HEK293 (cell line): Measurements from ENCODE around the gene MDM4.

Source experiments
- FEZF1 ChIP-seq: fragments of 450-650 bp; formaldehyde crosslinking; IDR thresholded peaks from 2 replicates; pipeline ENCODE4 v1.5.1; 2016; ENCODE audit warnings: missing biosample characterization, missing genetic modification characterization
- GLI4 ChIP-seq: fragments of 450-650 bp; formaldehyde crosslinking; IDR thresholded peaks from 2 replicates; pipeline ENCODE4 v1.5.1; 2016; ENCODE audit warnings: missing biosample characterization, missing genetic modification characterization
- IKZF3 ChIP-seq: fragments of 450-650 bp; IDR thresholded peaks from 2 replicates; pipeline ENCODE4 v1.5.0; 2018; ENCODE audit warnings: missing biosample characterization, mild to moderate bottlenecking, missing genetic modification characterization, moderate library complexity
- SCRT1 ChIP-seq: fragments of 450-650 bp; formaldehyde crosslinking; IDR thresholded peaks from 2 replicates; pipeline ENCODE4 v1.5.1; 2016; ENCODE audit warnings: missing biosample characterization, missing genetic modification characterization, borderline replicate concordance
- WT1 ChIP-seq: fragments of 450-650 bp; formaldehyde crosslinking; IDR thresholded peaks from 2 replicates; pipeline ENCODE4 v1.5.1; 2016; ENCODE audit warnings: missing biosample characterization, missing genetic modification characterization
- ZBTB17 ChIP-seq: fragments of 450-650 bp; formaldehyde crosslinking; IDR thresholded peaks from 2 replicates; pipeline ENCODE4 v1.5.1; 2016; ENCODE audit warnings: missing biosample characterization, missing genetic modification characterization
- ZBTB21 ChIP-seq: fragments of 450-650 bp; formaldehyde crosslinking; IDR thresholded peaks from 2 replicates; pipeline ENCODE4 v1.5.1; 2017; ENCODE audit warnings: missing biosample characterization, missing genetic modification characterization
- ZFHX2 ChIP-seq: fragments of 450-650 bp; formaldehyde crosslinking; conservative IDR thresholded peaks from 2 replicates; pipeline ENCODE4 v1.5.1; 2016; ENCODE audit warnings: missing biosample characterization, missing genetic modification characterization
- ZFP37 ChIP-seq: fragments of 450-650 bp; formaldehyde crosslinking; IDR thresholded peaks from 2 replicates; pipeline ENCODE4 v1.5.1; 2016; ENCODE audit warnings: missing biosample characterization, missing genetic modification characterization
- ZNF24 ChIP-seq: fragments of 450-650 bp; formaldehyde crosslinking; IDR thresholded peaks from 2 replicates; pipeline ENCODE4 v1.5.1; 2016; ENCODE audit warnings: missing biosample characterization, missing genetic modification characterization
- ZNF292 ChIP-seq: fragments of 450-650 bp; formaldehyde crosslinking; IDR thresholded peaks from 2 replicates; pipeline ENCODE4 v1.5.1; 2016; ENCODE audit warnings: low read depth, missing biosample characterization, missing genetic modification characterization, borderline replicate concordance
- ZNF350 ChIP-seq: fragments of 450-650 bp; formaldehyde crosslinking; IDR thresholded peaks from 2 replicates; pipeline ENCODE4 v1.5.0; 2017; ENCODE audit warnings: missing biosample characterization, mild to moderate bottlenecking, missing genetic modification characterization
- ZNF354C ChIP-seq: fragments of 450-650 bp; formaldehyde crosslinking; IDR thresholded peaks from 2 replicates; pipeline ENCODE4 v1.5.1; 2016; ENCODE audit warnings: missing biosample characterization, missing genetic modification characterization, low read depth, borderline replicate concordance
- ZNF426 ChIP-seq: fragments of 450-650 bp; formaldehyde crosslinking; IDR thresholded peaks from 2 replicates; pipeline ENCODE4 v1.5.1; 2017; ENCODE audit warnings: missing biosample characterization, missing genetic modification characterization, mild to moderate bottlenecking, inconsistent platforms, moderate library complexity
- ZNF473 ChIP-seq: fragments of 450-650 bp; formaldehyde crosslinking; IDR thresholded peaks from 2 replicates; pipeline ENCODE4 v1.5.1; 2017; ENCODE audit warnings: missing biosample characterization, missing genetic modification characterization
- ZNF510 ChIP-seq: fragments of 450-650 bp; formaldehyde crosslinking; IDR thresholded peaks from 2 replicates; pipeline ENCODE4 v1.5.1; 2018; ENCODE audit warnings: mild to moderate bottlenecking, missing genetic modification characterization, missing biosample characterization; ENCODE audit not compliant: insufficient replicate concordance
- ZNF555 ChIP-seq: fragments of 450-650 bp; formaldehyde crosslinking; conservative IDR thresholded peaks from 2 replicates; pipeline ENCODE4 v1.5.1; 2017; ENCODE audit warnings: missing biosample characterization, mild to moderate bottlenecking, missing genetic modification characterization, inconsistent platforms
- ZNF561 ChIP-seq: fragments of 450-650 bp; IDR thresholded peaks from 2 replicates; pipeline ENCODE4 v1.5.1; 2018; ENCODE audit warnings: missing biosample characterization, missing genetic modification characterization, borderline replicate concordance
- ZNF600 ChIP-seq: fragments of 450-650 bp; formaldehyde crosslinking; IDR thresholded peaks from 2 replicates; pipeline ENCODE4 v1.5.1; 2016; ENCODE audit warnings: missing biosample characterization, missing genetic modification characterization
- ZNF837 ChIP-seq: fragments of 450-650 bp; formaldehyde crosslinking; IDR thresholded peaks from 2 replicates; pipeline ENCODE4 v1.5.1; 2016; ENCODE audit warnings: missing biosample characterization, missing genetic modification characterization
- ZSCAN30 ChIP-seq: fragments of 450-650 bp; IDR thresholded peaks from 2 replicates; pipeline ENCODE4 v1.5.1; 2018; ENCODE audit warnings: missing biosample characterization, mild to moderate bottlenecking, missing genetic modification characterization, moderate library complexity
- TF ChIP-seq, protein P1 (sequence below): fragments of 450-650 bp; formaldehyde crosslinking; conservative IDR thresholded peaks from 2 replicates; pipeline ENCODE4 v1.5.1; 2016; ENCODE audit warnings: low read depth, missing biosample characterization, missing genetic modification characterization
- TF ChIP-seq, protein P2 (sequence below): fragments of 450-650 bp; formaldehyde crosslinking; IDR thresholded peaks from 2 replicates; pipeline ENCODE4 v1.5.1; 2016; ENCODE audit warnings: missing biosample characterization, missing genetic modification characterization
- TF ChIP-seq, protein P3 (sequence below): fragments of 450-650 bp; formaldehyde crosslinking; IDR thresholded peaks from 2 replicates; pipeline ENCODE4 v1.5.1; 2016; ENCODE audit warnings: missing biosample characterization, missing genetic modification characterization
- TF ChIP-seq, protein P4 (sequence below): fragments of 450-650 bp; formaldehyde crosslinking; IDR thresholded peaks from 2 replicates; pipeline ENCODE4 v1.5.1; 2016; ENCODE audit warnings: missing biosample characterization, missing genetic modification characterization
- TF ChIP-seq, protein P5 (sequence below): fragments of 450-650 bp; formaldehyde crosslinking; IDR thresholded peaks from 2 replicates; pipeline ENCODE4 v1.5.1; 2016; ENCODE audit warnings: missing biosample characterization, missing genetic modification characterization
- TF ChIP-seq, protein P6 (sequence below): fragments of 450-650 bp; formaldehyde crosslinking; IDR thresholded peaks from 2 replicates; pipeline ENCODE4 v1.5.1; 2016; ENCODE audit warnings: missing biosample characterization, missing genetic modification characterization

Gene MDM4

DNA sequence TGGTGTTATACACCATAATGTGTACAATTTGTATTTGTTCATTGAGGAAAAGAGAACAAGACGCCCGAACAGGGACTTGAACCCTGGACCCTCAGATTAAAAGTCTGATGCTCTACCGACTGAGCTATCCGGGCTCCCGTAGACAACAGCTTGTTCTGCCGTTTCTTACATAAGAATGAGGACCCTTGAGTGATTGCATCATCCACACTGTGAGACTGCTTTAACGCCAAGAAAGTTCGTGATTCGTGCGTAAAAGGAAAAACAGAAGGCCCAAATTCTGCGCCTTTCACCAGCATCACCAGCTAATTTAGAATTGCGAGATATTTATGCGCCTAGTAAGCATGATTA is 9.3 kb upstream of the MDM4 start (continued):
- TF ChIP-seq, protein P1, sequence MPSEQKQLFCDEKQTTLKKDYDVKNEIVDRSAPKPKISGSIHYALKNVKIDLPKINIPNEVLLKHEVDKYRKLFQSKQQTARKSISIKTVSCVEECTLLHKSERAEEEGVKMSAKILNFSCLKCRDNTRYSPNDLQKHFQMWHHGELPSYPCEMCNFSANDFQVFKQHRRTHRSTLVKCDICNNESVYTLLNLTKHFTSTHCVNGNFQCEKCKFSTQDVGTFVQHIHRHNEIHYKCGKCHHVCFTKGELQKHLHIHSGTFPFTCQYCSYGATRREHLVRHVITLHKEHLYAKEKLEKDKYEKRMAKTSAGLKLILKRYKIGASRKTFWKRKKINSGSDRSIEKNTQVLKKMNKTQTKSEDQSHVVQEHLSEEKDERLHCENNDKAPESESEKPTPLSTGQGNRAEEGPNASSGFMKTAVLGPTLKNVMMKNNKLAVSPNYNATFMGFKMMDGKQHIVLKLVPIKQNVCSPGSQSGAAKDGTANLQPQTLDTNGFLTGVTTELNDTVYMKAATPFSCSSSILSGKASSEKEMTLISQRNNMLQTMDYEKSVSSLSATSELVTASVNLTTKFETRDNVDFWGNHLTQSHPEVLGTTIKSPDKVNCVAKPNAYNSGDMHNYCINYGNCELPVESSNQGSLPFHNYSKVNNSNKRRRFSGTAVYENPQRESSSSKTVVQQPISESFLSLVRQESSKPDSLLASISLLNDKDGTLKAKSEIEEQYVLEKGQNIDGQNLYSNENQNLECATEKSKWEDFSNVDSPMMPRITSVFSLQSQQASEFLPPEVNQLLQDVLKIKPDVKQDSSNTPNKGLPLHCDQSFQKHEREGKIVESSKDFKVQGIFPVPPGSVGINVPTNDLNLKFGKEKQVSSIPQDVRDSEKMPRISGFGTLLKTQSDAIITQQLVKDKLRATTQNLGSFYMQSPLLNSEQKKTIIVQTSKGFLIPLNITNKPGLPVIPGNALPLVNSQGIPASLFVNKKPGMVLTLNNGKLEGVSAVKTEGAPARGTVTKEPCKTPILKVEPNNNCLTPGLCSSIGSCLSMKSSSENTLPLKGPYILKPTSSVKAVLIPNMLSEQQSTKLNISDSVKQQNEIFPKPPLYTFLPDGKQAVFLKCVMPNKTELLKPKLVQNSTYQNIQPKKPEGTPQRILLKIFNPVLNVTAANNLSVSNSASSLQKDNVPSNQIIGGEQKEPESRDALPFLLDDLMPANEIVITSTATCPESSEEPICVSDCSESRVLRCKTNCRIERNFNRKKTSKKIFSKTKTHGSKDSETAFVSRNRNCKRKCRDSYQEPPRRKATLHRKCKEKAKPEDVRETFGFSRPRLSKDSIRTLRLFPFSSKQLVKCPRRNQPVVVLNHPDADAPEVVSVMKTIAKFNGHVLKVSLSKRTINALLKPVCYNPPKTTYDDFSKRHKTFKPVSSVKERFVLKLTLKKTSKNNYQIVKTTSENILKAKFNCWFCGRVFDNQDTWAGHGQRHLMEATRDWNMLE (tag by site-specific recombination), result no peak
- TF ChIP-seq GLI4 (tag by site-specific recombination), result no peak
- TF ChIP-seq ZNF350, result no peak
- no peak for TF ChIP-seq FEZF1
- TF ChIP-seq ZNF600 (tag by site-specific recombination), result no peak
- TF ChIP-seq ZFHX2, result no peak
- TF ChIP-seq SCRT1 (tag by site-specific recombination), result 0 out of 2 replicates have a peak, but pooled peaks have one; percentile 9
- no peak for TF ChIP-seq ZNF292 (tag by site-specific recombination)
- TF ChIP-seq, protein P2, sequence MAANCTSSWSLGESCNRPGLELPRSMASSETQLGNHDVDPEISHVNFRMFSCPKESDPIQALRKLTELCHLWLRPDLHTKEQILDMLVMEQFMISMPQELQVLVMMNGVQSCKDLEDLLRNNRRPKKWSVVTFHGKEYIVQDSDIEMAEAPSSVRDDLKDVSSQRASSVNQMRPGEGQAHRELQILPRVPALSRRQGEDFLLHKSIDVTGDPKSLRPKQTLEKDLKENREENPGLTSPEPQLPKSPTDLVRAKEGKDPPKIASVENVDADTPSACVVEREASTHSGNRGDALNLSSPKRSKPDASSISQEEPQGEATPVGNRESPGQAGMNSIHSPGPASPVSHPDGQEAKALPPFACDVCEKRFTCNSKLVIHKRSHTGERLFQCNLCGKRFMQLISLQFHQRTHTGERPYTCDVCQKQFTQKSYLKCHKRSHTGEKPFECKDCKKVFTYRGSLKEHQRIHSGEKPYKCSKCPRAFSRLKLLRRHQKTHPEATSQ (tag by site-specific recombination), result no peak
- TF ChIP-seq ZNF354C, result no peak
- TF ChIP-seq ZNF837 (tag by site-specific recombination), result no peak
- 0 out of 2 replicates have a peak, but pooled peaks have one; percentile 20 for TF ChIP-seq ZFP37 (tag by site-specific recombination)
- TF ChIP-seq ZNF561 (tag by site-specific recombination), result peak; percentile 84; the same call in 1 of the 2 replicates
- no peak for TF ChIP-seq ZNF510
- TF ChIP-seq, protein P3, sequence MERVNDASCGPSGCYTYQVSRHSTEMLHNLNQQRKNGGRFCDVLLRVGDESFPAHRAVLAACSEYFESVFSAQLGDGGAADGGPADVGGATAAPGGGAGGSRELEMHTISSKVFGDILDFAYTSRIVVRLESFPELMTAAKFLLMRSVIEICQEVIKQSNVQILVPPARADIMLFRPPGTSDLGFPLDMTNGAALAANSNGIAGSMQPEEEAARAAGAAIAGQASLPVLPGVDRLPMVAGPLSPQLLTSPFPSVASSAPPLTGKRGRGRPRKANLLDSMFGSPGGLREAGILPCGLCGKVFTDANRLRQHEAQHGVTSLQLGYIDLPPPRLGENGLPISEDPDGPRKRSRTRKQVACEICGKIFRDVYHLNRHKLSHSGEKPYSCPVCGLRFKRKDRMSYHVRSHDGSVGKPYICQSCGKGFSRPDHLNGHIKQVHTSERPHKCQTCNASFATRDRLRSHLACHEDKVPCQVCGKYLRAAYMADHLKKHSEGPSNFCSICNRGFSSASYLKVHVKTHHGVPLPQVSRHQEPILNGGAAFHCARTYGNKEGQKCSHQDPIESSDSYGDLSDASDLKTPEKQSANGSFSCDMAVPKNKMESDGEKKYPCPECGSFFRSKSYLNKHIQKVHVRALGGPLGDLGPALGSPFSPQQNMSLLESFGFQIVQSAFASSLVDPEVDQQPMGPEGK, result no peak
- TF ChIP-seq, protein P4, sequence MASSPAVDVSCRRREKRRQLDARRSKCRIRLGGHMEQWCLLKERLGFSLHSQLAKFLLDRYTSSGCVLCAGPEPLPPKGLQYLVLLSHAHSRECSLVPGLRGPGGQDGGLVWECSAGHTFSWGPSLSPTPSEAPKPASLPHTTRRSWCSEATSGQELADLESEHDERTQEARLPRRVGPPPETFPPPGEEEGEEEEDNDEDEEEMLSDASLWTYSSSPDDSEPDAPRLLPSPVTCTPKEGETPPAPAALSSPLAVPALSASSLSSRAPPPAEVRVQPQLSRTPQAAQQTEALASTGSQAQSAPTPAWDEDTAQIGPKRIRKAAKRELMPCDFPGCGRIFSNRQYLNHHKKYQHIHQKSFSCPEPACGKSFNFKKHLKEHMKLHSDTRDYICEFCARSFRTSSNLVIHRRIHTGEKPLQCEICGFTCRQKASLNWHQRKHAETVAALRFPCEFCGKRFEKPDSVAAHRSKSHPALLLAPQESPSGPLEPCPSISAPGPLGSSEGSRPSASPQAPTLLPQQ, result peak; percentile 80
- TF ChIP-seq WT1 (tag by site-specific recombination), result no peak
- no peak for TF ChIP-seq ZNF473 (tag by site-specific recombination)
- TF ChIP-seq, protein P5, sequence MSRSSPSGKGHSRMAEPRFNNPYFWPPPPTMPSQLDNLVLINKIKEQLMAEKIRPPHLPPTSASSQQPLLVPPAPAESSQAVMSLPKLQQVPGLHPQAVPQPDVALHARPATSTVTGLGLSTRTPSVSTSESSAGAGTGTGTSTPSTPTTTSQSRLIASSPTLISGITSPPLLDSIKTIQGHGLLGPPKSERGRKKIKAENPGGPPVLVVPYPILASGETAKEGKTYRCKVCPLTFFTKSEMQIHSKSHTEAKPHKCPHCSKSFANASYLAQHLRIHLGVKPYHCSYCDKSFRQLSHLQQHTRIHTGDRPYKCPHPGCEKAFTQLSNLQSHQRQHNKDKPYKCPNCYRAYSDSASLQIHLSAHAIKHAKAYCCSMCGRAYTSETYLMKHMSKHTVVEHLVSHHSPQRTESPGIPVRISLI (tag by site-specific recombination), result no peak
- peak; percentile 96 for TF ChIP-seq ZSCAN30 (tag by site-specific recombination)
- TF ChIP-seq ZNF426 (tag by site-specific recombination), result no peak; the same call in 1 of the 2 replicates
- no peak for TF ChIP-seq IKZF3 (tag by site-specific recombination)
- no peak for TF ChIP-seq ZBTB17
- TF ChIP-seq ZNF555 (tag by site-specific recombination), result no peak
- TF ChIP-seq, protein P6, sequence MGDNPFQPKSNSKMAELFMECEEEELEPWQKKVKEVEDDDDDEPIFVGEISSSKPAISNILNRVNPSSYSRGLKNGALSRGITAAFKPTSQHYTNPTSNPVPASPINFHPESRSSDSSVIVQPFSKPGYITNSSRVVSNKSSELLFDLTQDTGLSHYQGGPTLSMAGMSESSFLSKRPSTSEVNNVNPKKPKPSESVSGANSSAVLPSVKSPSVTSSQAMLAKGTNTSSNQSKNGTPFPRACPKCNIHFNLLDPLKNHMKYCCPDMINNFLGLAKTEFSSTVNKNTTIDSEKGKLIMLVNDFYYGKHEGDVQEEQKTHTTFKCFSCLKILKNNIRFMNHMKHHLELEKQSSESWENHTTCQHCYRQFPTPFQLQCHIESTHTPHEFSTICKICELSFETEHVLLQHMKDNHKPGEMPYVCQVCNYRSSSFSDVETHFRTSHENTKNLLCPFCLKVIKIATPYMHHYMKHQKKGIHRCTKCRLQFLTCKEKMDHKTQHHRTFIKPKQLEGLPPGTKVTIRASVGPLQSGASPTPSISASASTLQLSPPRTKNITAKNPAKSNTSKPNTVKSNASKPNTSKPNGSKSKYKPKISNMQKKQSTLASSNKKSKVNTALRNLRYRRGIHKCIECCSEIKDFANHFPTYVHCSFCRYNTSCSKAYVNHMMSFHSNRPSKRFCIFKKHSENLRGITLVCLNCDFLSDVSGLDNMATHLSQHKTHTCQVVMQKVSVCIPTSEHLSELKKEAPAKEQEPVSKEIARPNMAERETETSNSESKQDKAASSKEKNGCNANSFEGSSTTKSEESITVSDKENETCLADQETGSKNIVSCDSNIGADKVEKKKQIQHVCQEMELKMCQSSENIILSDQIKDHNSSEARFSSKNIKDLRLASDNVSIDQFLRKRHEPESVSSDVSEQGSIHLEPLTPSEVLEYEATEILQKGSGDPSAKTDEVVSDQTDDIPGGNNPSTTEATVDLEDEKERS (tag by site-specific recombination), result 0 out of 2 replicates have a peak, but pooled peaks have one; percentile 20
- peak; percentile 80 for TF ChIP-seq ZNF24 (tag by site-specific recombination)
- TF ChIP-seq ZBTB21, result peak; percentile 73
